Astrocyte of the cerebellum (primary cell): Measurements from ENCODE around the gene TMEM26.
A peak's percentile ranks its signal among the peaks of the same experiment; 100 is the strongest.

Experiments
- DNase-seq: peaks from one replicate; pipeline ENCODE4 v3.0.0-alpha.2; 2011; ENCODE audit warnings: low read depth
- H3K4me3 ChIP-seq: 2 replicates; pipeline ENCODE4 v1.5.1; 2011; ENCODE audit warnings: mild to moderate bottlenecking, low read depth, low read length, moderate library complexity
- CTCF ChIP-seq: IDR thresholded peaks from 2 replicates; pipeline ENCODE4 v1.5.1; 2012; ENCODE audit warnings: low read length, low read depth, moderate library complexity, mild to moderate bottlenecking; ENCODE audit errors: missing control alignments
- in situ Hi-C: cut with HindIII; loops from 2 replicates; pipeline ENCODE4 v1.10.0; 2017; ENCODE audit warnings: low sequenced_read_pairs

TMEM26 gene

GRCh38 chr10:61452151-61452651, 980 bp downstream of the TMEM26 start:
- DNase-seq = no peak
- TF ChIP-seq CTCF = no peak
- H3K4me3 ChIP-seq = peak overlapping the region; percentile 67
- in situ Hi-C loops = no loop called here

GRCh38 chr10:61451357-61451756, 1.8 kb downstream of the TMEM26 start:
- H3K4me3 ChIP-seq = no peak overlapping the region
- in situ Hi-C loops = no loop called here
- no peak for TF ChIP-seq CTCF
- DNase-seq = no peak

GRCh38 chr10:61448841-61449600, 4.2 kb downstream of the TMEM26 start:
- DNase-seq = no peak
- in situ Hi-C loops = no loop called here
- H3K4me3 ChIP-seq = no peak overlapping the region
- TF ChIP-seq CTCF = no peak

- TF ChIP-seq CTCF = no peak
- in situ Hi-C loops = no loop called here
- no peak for DNase-seq
- no peak overlapping the region for H3K4me3 ChIP-seq
These were observed 5.1 kb downstream of the TMEM26 start for GRCh38 chr10:61448091-61448490.

- DNase-seq = no peak
- no peak for TF ChIP-seq CTCF
- in situ Hi-C loops = no loop called here
- no peak overlapping the region for H3K4me3 ChIP-seq
These were observed 14.0 kb downstream of the TMEM26 start for GRCh38 chr10:61439058-61439609.

GRCh38 chr10:61438141-61438988, 14.8 kb downstream of the TMEM26 start:
- no peak for DNase-seq
- TF ChIP-seq CTCF = no peak
- in situ Hi-C loops = no loop called here
- no peak overlapping the region for H3K4me3 ChIP-seq
